ENCODE results near the gene WDFY4.

Gene WDFY4

DNA sequence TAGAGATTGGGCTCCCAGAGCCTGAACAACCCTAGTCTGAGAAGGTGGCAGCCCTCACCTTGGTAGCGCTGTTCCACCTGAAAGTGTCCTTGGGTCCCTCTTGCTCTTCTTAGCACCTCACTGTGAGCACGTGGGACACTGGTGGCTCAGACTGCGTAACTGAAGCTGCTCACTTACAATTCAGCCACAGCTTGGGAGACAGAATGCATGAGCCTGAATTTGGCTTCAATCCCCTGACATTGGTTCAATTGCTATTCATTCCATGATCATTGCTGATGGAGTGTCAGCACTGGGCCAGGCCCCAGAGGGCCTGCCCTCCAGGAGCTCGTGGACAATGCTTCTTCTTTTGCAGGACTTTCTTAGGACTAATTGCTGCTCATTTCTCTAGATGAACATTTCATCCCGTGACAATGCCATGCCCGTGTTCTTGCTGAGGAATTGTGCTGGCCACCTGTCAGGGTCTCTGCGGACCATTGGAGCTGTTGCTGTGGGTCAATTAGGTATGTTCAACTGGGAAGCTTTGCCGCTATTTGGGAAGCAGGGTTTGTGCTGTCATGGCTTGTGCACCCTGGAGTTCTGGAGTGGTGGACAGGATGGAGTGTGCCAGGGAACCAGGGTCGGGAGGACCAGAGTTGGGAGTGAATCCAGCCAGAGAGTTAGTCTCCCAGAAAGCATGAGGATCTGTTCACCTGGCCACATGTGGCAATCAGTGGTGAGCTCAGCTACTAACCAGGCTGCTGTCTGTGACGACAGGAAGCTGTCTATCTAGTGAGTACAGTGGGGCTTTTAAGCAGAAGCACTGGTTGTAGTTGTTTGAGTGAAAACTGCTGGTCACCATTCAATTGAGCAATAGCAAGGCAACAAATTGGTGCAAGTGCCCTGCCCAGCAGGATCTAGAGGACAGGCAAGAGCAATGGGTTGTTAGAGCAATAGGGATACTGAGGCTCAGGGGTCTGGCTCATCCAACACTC is 105.1 kb downstream of the WDFY4 start:
- DNase-seq (ENCODE audit: low read depth in 1 of 2, low spot score in 1 of 2) = no peak

DNA sequence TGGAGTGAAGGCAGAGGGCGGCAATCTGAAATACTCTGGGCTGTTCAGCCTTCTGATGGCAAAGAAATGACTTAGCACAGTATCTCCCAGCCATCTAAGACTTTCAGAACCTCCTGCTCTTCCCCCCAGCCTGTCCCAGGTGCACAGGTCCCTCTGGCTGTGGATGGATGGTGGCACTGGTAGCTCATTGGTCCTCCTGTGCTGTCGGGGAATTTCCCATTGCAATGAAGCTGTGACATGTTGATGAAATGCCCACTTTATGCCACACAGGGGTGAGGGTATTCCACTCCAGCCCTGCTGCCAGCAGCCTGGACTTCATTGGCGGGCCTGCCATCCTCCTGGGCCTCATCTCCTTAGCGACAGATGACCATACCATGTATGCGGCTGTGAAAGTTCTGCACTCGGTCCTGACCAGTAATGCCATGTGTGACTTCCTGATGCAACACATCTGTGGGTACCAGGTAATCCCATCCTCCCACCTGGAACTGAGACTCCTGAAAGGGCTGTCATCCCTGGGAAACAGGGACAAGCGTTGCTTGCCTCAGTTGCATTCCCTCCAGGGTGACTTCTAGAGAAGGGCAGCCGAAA is 105.9 kb downstream of the WDFY4 start:
- DNase-seq (ENCODE audit: low read depth in 1 of 2, low spot score in 1 of 2) = no peak

DNA sequence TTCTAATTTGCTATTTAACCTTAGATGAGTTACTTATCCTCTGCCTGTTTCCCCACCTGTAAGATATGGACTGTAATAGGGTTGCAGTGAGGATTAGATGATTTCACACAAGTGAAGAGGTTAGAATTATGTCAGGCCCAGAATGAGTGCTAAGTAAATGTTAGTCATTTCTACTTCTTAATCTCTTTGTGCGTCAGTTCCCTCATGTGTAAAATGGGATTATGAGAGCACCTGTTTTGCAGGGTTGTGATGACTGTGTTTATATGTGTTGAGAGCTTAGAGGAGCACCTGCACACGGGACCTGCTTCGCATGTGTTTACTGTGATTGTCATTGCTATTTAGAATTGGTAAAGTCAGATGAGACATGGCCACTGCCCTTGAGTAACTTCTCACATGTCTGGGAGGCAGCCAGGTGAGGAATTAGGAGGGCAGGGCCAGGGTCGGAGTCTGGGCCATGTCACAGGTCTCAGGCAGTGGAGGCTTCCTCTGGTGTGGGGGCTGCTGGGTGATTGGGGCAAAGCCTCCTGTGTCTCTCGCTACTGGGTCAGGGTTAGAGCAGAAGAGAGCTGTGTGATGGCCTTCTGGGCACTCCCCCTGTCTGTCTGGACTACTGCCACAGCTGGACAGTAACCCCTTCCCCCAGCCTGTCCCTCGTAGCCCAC is 106.7 kb downstream of the WDFY4 start:
- DNase-seq (ENCODE audit: low read depth in 1 of 2, low spot score in 1 of 2) = no peak

DNA sequence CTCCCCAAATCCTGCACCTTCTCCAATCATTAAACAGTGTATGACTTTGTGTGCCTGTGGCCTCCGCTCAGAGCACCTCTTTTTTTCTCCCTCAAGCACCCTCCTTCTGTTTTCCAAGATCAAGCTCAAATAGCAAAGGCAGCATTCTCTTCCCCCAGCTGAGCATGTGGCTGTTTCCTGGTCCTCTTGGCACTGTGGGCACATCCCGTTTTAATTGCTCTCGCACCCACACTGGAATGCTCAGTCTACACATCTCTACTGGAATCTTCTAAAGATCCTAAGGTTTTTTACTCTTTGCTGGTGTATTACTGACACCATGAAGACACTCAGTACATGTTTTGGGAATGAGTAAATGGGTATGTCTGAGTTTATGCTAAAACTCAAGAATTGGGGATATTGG is 107.4 kb downstream of the WDFY4 start:
- DNase-seq (ENCODE audit: low read depth in 1 of 2, low spot score in 1 of 2) = no peak

DNA sequence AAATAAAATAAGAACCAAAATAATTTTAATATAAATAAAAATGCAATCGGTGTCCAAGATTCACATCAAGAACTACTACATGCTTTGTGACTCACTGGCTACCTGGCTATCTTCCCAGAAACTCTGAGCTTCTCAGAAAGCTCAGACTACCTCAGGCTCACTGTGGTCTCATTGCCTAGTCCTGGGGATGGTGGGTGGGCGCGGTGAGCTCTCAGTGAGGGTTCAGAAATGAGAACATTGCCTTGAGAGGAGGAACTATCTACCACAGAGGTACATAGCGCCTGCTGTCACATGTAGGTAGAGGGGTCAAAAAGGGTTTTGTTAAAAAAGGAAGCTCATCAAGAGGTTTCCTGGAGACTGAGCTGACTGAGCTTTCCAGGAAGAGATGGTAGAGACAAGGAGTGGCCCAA is 108.0 kb downstream of the WDFY4 start:
- no peak for DNase-seq (ENCODE audit: low read depth in 1 of 2, low spot score in 1 of 2)

DNA sequence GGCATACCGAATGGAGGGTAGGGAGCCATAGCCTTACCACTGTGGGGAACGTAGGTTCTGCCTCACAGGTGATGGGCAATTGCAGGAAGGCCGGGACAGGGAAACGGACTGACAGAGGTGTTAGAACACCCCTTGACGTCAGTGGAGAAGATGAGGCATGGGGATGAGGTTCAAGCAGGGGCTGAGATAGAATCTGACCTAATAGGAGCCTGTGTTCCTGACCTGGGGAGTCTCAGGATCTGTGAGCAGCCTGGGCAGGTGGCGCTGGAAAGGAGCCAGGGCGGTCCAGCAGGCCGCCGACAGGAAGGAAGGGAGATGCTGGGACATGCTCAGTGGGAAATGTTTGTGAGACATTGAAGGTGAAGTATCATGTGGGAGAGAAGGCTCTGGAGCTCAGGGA is 109.4 kb downstream of the WDFY4 start:
- no peak for DNase-seq (ENCODE audit: low read depth in 1 of 2, low spot score in 1 of 2)

DNA sequence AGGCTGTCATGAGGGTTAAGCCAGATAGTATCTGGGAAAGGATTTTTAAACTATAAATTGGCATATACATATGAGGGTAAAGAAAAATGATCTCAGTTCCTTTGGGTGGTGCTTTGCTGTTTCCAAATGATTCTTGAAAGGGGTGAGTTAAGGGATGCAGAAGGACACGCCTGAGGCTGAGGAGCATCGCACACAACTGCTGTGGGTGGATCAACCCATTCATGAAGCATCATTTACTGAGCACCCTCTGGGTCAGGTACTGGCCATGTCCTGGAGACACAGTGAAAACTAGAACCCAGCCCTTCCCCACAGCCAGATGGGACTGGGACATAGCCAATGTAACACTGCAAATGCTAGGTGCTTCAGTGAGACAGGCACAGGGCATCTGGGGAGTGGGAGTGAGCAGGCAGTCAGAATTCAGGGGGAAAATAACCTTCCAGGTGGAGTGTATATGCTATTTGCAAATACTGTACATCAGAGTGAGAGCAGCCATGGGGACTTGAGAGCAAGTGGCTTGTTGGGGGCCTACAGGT is 112.1 kb downstream of the WDFY4 start:
- DNase-seq (ENCODE audit: low read depth in 1 of 2, low spot score in 1 of 2) = no peak

DNA sequence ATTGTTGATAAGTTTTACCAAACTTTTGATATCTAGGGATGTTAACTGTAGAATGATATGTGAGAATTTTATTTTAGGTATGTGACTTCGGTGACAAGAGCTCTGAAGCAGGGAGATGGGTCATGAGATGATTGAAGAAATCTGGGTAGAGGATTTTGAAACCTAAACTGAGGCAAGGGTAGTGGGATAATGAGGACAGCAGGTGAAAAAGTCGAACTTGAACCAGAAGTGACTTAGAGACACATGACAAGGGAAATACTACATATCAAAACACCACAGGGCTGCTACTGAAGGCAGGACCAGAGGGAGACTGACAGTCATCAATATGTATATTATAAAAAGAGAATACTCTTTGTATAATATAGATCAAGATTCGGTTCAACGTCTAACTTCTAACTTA is 113.2 kb downstream of the WDFY4 start:
- DNase-seq (ENCODE audit: low read depth in 1 of 2, low spot score in 1 of 2) = no peak

DNA sequence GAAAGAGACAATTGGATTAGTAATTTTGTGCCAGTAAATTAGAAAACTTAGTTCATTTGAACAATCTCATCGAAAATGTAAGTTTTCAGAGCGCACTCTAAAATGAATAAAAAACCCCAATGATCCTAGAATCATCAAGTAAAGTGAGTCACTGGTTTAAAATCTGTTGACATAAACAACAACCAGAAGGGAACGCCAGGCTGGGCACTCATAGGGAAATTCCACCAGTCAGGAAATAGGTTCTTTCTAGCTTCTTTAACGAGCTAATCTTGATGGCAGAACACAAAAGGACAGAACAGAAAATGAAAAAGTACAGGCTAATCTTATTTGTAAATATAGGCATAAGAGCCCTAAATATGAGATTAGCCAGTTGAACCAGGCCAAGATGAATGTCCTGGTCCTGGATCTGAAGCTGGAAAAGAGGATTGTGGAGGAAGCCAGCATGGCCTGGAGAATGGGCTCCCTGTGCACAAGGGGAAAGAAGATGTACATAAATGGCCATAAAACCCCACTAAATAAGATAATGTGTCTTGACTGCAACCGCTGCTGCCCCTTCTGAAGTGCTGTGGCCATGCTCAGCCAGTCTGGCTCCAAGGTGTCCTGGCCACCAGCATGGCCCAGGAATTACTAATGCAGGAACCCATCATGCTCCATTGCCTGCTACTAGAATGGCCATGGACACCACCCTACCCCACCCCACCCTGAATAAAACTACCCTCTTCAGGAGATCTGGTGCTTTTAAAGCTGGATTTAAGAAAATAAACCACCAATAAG is 114.0 kb downstream of the WDFY4 start:
- DNase-seq (ENCODE audit: low read depth in 1 of 2, low spot score in 1 of 2) = no peak

DNA sequence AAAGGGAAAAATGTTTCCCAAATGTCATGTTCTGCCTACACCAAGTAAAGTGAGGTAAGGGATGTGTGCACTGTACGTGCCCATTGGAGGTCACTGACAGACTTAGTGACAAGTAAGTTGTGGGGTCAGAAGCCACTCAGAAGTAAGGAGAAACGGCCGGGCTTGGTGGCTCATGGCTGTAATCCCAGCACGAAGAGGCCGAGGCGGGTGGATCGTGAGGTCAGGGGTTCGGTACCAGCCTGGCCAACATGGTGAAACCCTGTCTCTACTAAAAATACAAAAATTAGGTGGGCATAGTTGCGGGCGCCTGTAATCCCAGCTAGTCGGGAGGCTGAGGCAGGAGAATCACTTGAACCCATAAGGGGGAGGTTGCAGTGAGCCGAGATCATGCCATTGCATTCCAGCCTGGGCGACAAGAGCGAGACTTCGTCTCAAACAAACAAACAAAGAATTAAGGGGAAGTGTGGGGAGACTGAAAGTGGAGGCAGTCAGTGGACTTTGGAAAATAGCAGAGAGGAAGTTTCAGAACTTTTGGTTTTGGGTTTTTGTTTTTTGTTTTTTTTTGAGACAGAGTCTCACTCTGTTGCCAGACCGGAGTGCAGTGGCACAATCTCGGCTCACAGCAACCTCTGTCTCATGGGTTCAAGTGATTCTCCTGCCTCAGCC is 114.8 kb downstream of the WDFY4 start:
- DNase-seq (ENCODE audit: low read depth in 1 of 2, low spot score in 1 of 2) = no peak

DNA sequence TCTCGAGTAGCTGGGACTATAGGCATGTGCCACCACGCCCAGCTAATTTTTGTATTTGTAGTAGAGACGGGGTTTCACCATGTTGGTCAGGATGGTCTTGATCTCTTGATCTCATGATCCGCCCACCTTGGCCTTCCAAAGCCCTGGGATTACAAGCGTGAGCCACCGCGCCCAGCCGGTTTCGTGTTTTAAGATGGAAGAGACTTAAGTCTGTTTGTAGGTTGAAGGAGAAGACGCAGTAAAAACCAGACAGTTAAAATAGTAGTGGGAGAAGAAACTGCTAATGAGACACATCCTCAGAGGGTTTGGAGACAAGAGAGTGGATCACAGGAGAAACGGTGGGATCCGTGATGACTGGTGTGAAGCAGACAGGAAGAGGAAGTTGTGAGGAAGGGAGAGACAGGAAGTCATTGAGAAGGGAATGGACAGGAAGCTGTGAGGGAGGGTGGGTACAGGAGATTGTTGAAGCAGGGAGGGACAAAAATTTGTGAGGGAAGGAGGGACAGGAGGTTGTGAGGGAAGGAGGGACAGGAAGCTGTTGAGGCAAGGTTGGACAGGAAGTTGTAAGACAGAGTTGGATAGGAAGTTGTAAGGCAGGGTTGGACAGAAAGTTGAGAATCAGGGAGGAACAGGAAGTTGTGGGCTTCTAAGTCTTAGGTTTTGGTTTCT is 115.5 kb downstream of the WDFY4 start:
- DNase-seq (ENCODE audit: low read depth in 1 of 2, low spot score in 1 of 2) = no peak

DNA sequence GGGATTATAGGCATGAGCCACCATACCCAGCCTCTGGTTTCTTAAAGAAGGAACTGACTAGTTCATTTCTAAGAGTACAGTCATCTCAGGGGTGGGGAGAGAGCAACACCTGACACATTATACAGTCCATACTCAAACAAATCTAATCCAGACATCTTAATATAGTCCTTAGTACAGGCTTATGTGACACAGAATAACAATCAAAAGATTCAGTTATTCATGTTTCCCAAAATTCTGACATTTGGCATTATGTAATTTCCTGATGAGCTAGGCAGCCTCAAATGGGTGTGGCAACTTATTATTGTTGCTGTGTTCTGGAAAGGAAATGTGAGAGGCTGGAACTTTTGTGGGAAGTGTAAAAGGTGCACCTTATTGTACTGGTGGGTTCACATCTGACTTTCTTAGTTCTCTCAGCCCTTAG is 116.3 kb downstream of the WDFY4 start:
- no peak for DNase-seq (ENCODE audit: low read depth in 1 of 2, low spot score in 1 of 2)

DNA sequence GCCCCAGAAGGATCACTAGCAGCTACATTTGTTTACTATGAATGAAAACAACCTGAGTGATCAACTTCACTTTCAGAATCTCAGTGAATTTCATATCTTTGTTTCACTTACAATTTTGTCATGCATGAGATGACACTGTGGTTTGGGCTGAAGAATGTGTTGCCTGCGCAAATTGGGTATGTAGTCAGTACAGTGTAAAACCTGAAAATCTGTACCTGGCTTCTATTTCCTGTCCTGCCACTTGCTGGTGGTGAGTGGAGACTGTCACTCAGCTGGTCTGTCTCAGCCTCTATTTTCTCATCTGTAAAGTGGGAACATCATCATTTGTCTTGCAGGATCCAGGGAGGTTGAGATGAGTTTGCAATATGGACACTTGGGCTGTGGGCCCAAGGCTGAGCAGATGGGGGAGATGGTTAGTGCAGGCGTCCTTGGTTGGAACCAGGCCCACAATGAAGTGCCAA is 118.0 kb downstream of the WDFY4 start:
- no peak for DNase-seq (ENCODE audit: low read depth in 1 of 2, low spot score in 1 of 2)

DNA sequence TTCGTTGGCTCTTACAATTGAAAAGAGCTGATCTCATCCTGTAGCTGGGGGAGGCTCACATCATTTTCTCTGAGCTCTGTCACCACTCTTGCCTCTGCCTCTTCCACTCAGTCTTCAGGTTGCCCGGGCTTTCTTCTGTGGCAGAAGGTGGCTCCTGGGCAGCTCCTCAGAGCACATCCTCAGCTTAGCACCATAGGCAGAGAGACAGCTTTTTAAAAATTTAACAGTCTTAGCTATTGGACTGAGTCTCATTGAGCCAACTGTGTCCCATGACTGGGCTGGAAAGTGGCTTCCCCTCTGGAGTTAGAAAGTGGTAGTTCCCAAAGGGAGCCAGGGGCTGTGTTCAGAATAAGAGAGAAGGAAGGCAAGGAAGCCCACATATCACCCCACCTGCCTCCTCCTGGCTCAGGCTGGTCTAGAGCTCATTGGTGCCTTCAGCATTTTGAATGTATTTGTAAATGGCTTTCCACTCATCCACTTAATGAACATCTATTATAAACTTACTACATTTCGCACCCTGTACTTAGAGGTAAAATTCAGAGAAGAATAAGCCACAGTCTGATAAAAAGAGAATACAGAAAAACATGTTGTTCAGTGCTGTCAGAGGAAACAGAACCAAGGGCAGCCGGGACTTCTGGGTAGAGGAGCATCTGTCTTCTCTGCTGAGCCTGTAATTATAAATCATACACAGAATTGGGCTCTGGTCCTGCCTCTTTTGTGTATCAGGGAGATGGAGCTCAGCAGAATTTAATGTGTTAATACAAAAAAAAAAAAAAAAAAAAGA is 119.3 kb downstream of the WDFY4 start:
- no peak for DNase-seq (ENCODE audit: low read depth in 1 of 2, low spot score in 1 of 2)

DNA sequence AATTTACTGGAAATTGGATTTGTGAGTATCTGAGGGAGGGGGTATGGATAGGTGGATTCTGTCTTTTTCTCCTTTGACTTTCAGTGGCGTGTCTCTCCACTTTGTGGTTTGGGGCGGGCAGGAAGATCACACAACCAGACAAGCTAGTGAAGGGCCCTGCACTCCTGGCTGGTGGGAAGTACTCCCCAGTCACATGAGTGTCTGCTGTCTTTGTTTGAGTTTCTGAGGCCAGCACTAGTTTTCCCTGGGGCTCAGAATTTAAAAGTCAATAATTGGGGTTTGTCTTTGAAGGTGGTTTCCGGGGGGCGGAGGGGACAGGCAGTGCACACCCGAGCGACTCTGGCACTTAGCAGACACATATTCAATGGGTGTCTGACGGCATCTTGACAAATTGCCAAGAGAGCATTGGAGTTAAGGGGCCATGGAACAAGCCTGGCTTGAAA is 120.1 kb downstream of the WDFY4 start:
- DNase-seq (ENCODE audit: low read depth in 1 of 2, low spot score in 1 of 2) = no peak

DNA sequence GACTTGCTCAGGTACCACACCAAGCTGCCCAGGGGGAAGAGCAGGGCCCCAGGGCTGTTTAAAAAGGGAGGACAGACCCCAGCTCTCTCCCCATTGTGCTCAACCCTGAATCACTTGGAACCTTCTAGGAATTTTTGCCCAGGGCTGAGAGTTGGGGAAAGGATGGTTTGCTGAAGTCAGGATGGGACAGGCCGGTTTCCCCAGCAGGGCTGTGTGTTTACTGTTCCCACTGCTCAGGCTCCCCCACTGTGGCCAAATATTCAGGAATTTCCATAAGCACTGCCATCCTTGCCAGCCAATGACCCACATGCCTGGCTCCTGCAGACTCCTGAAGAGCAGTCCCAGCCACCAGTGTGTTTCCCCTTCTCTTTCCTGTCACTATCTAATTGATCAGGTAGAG is 120.7 kb downstream of the WDFY4 start:
- DNase-seq (ENCODE audit: low read depth in 1 of 2, low spot score in 1 of 2) = no peak

DNA sequence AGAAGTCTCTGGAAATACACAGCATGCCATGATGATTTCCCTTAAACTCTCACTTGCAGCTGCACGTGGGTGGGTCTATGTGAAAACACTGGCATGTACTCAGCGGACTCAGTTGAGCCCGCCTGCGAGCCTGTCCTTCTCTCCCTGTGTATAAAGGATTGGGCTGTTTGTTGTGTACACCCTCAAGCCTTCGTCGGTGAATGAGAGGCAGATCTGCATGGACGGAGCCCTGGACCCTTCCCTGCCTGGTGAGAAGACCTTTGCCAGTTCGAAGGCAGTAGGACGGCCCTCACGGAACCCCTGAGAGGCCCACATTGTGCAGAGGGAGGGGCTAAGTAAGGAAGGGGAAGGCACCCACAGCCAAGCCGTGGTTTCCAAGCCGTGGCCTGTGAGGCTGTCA is 121.2 kb downstream of the WDFY4 start:
- no peak for DNase-seq (ENCODE audit: low read depth in 1 of 2, low spot score in 1 of 2)

DNA sequence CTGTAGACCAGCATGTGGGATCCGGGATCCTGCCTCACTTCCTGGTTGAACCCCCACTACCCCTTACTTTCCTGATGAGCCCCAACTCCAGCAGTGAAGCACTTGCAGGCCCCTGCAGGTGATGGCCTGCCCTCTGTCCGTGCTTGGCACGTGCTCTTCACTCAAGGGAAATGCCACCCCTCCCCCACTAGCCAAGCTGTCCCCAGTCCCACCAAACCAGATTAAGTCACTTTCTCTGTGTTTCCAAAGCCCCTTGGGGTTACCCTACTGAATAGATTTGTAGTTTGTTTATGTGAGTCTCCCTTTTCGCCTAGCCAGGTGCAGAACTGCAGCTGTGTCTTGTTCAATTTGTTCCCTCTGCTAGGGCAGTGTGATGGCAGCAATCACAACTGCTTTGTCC is 121.7 kb downstream of the WDFY4 start:
- DNase-seq (ENCODE audit: low read depth in 1 of 2, low spot score in 1 of 2) = no peak
